Stomach (tissue), 4 donors: ENCODE measurements around the gene SERPING1.
A peak's percentile ranks its signal among the peaks of the same experiment; 100 is the strongest.

Experiments used
- CTCF ChIP-seq, 7 experiments: fragments of 450-650 bp in 4 of 7; fragments of 200-600 bp in 3 of 7; sonication (generic) in 3 of 7; IDR thresholded peaks; one replicate each; pipeline ENCODE4 v1.5.1; 2016 to 2019; ENCODE audit warnings: antibody characterized with exemption in 7 of 7, control low read depth in 2 of 7, mild to moderate bottlenecking in 1 of 7
- POLR2A ChIP-seq, 4 donors: fragments of 450-650 bp; IDR thresholded peaks; one replicate each; pipeline ENCODE4 v1.6.1; 2016; ENCODE audit warnings: antibody characterized with exemption in 4 of 4, control low read depth in 2 of 4, mild to moderate bottlenecking in 1 of 4, moderate library complexity in 1 of 4
- POLR2AphosphoS5 ChIP-seq, 3 donors: sonication (generic); formaldehyde crosslinking; IDR thresholded peaks; one replicate each; pipeline ENCODE4 v1.6.1; 2016; ENCODE audit warnings: antibody characterized with exemption in 3 of 3

- TF ChIP-seq CTCF (IDR thresholded peaks at IDR 0.05) (no peak), POLR2A (IDR thresholded peaks at IDR 0.05) (no peak), POLR2AphosphoS5 (IDR thresholded peaks at IDR 0.05) (peak in 1 of 3 donors; percentile 28)
Observed at GRCh38 chr11:57638005-57638781, 40.7 kb downstream of the SERPING1 start.
